HCT116 (cell line): Measurements from ENCODE around the gene C1QTNF2. TPM values are rescaled to one million over a fixed set of nuclear protein-coding genes. Genes with fewer than 3 reads are reported as not detected.

ENCODE experiments used
- ATAC-seq: fragments of 200-7000 bp; cut with Tn5 transposase; 2 replicates; pipeline ENCODE4 v1.9.1; 2020; ENCODE audit warnings: mild to moderate bottlenecking, moderate library complexity
- BruUV-seq: library from RNA; stranded (reverse); fragments of 400-500 nt; replicated peaks from 2 replicates; lab custom pipeline; 2021; lab: Mats Ljungman, UMichigan
- CTCF ChIA-PET: fragments of 300-600 bp; sonication (Branson Sonifier 250); formaldehyde crosslinking; loops from one replicate; lab custom pipeline; 2021; ENCODE audit warnings: antibody characterized with exemption; lab: Charles Lee
- POLR2A ChIA-PET: fragments of 300-600, 350-600 bp; sonication (Branson Sonifier 250); formaldehyde crosslinking; loops from one replicate; lab custom pipeline; 2021; ENCODE audit warnings: antibody characterized with exemption; lab: Charles Lee
- RAD21 ChIA-PET, 2 experiments: fragments of 300-600 bp; sonication (Branson Sonifier 250); formaldehyde crosslinking; loops; one replicate each; lab custom pipeline; 2023; ENCODE audit warnings: low total read pairs in 2 of 2; ENCODE audit not compliant: uncharacterized antibody in 2 of 2, unreplicated experiment in 2 of 2, low non-redundant PET in 1 of 2; lab: Charles Lee
- DNase-seq: peaks from one replicate; pipeline ENCODE4 v3.0.0-alpha.2; 2010; ENCODE audit warnings: low read depth, low spot score
- H2AFZ ChIP-seq: fragments of 200-600 bp; shearing (Covaris generic), sonication (generic); 2 replicates; pipeline ENCODE4 v1.6.1; 2017; ENCODE audit warnings: low read depth, mixed run types, mixed read lengths, antibody characterized with exemption, low read length; ENCODE audit not compliant: poor library complexity, severe bottlenecking
- H3K27ac ChIP-seq: 2 replicates; pipeline ENCODE4 v1.5.1; 2012; ENCODE audit warnings: low read depth, low read length
- H3K27me3 ChIP-seq: fragments of 200-600 bp; sonication (generic); 2 replicates; pipeline ENCODE4 v1.6.1; 2016; ENCODE audit warnings: mixed run types, low read length, mixed read lengths; ENCODE audit not compliant: insufficient read depth
- H3K36me3 ChIP-seq, 2 experiments: fragments of 200-500 bp in 1 of 2; fragments of 200-600 bp in 1 of 2; sonication (Bioruptor generic) in 1 of 2; sonication (generic) in 1 of 2; 2 replicates each; pipeline versions ENCODE4 v1.5.1 to v1.6.1; 2014 to 2016; ENCODE audit warnings: low read length in 2 of 2, inconsistent platforms in 1 of 2, mixed read lengths in 1 of 2, mixed run types in 1 of 2; ENCODE audit not compliant: insufficient read depth in 2 of 2, control insufficient read depth in 1 of 2
- H3K4me1 ChIP-seq, 2 experiments: fragments of 200-600 bp in 1 of 2; sonication (generic) in 1 of 2; 2 replicates each; pipeline versions ENCODE4 v1.5.1 to v1.6.1; 2012 to 2017; ENCODE audit warnings: low read length in 2 of 2, inconsistent platforms in 1 of 2, mild to moderate bottlenecking in 1 of 2, mixed read lengths in 1 of 2, mixed run types in 1 of 2, moderate library complexity in 1 of 2; ENCODE audit not compliant: insufficient read depth in 2 of 2, control insufficient read depth in 1 of 2
- H3K4me2 ChIP-seq: fragments of 200-600 bp; sonication (generic); 2 replicates; pipeline ENCODE4 v1.6.1; 2017; ENCODE audit warnings: mixed run types, low read length, mixed read lengths
- H3K4me3 ChIP-seq, 2 experiments: fragments of 200-600 bp in 1 of 2; sonication (generic) in 1 of 2; replicated peaks in 1 of 2; 2 replicates each; pipeline ENCODE4 v1.5.1; 2011 to 2016; ENCODE audit warnings: low read length in 2 of 2, control low read depth in 1 of 2, low read depth in 1 of 2, mild to moderate bottlenecking in 1 of 2, mixed read lengths in 1 of 2, mixed run types in 1 of 2
- H3K79me2 ChIP-seq: fragments of 200-600 bp; sonication (generic); 2 replicates; pipeline ENCODE4 v1.6.1; 2017; ENCODE audit warnings: mild to moderate bottlenecking, mixed run types, low read length, moderate library complexity, mixed read lengths; ENCODE audit not compliant: insufficient read depth
- H3K9ac ChIP-seq: fragments of 200-600 bp; sonication (generic); 2 replicates; pipeline ENCODE4 v1.6.1; 2016; ENCODE audit warnings: low read length, mixed read lengths
- H3K9me2 ChIP-seq: fragments of 200-600 bp; sonication (generic), shearing (Covaris generic); 2 replicates; pipeline ENCODE4 v1.6.1; 2017; ENCODE audit warnings: mixed run types, mild to moderate bottlenecking, moderate library complexity; ENCODE audit not compliant: insufficient read depth
- H3K9me3 ChIP-seq, 2 experiments: fragments of 200-500 bp in 1 of 2; fragments of 200-600 bp in 1 of 2; sonication (Bioruptor generic) in 1 of 2; sonication (generic) in 1 of 2; 2 replicates each; pipeline ENCODE4 v1.6.1; 2014 to 2017; ENCODE audit warnings: low read length in 2 of 2, mixed read lengths in 2 of 2, inconsistent platforms in 1 of 2, low read depth in 1 of 2, mild to moderate bottlenecking in 1 of 2, mixed run types in 1 of 2, moderate library complexity in 1 of 2; ENCODE audit not compliant: control insufficient read depth in 1 of 2, insufficient read depth in 1 of 2
- H4K20me1 ChIP-seq: fragments of 200-600 bp; sonication (generic), shearing (Covaris generic); 2 replicates; pipeline ENCODE4 v1.6.1; 2017; ENCODE audit warnings: mixed run types, mild to moderate bottlenecking, moderate library complexity; ENCODE audit not compliant: insufficient read depth
- CEBPB ChIP-seq: IDR thresholded peaks from 2 replicates; pipeline ENCODE4 v1.6.1; 2012; ENCODE audit warnings: low read depth
- EGR1 ChIP-seq: IDR thresholded peaks from 2 replicates; pipeline ENCODE4 v1.6.1; 2012; ENCODE audit warnings: low read depth
- REST ChIP-seq: IDR thresholded peaks from 2 replicates; pipeline ENCODE4 v1.6.1; 2012; ENCODE audit warnings: low read depth
- SIN3A ChIP-seq: IDR thresholded peaks from 2 replicates; pipeline ENCODE4 v1.6.1; 2012; ENCODE audit warnings: low read depth
- TCF7L2 ChIP-seq: IDR thresholded peaks from 2 replicates; pipeline ENCODE4 v1.7.0; 2011; ENCODE audit warnings: borderline replicate concordance, inconsistent platforms; ENCODE audit not compliant: insufficient read depth, insufficient read length; ENCODE audit errors: extremely low read depth
- ZNF274 ChIP-seq: fragments of 200-500 bp; sonication (Bioruptor generic); IDR thresholded peaks from 2 replicates; pipeline ENCODE4 v1.6.1; 2014; ENCODE audit warnings: mild to moderate bottlenecking, low read depth, low read length, inconsistent platforms
- intact Hi-C: fragments of 100-400 bp; cut with micrococcal nuclease; formaldehyde crosslinking; loops from 2 replicates; pipeline ENCODE4 v1.10.0; 2022
- total RNA-seq: library from RNA; stranded (reverse); gene quantifications from one replicate; pipeline ENCODE4 v1.2.1, GENCODE V29; 2021; ENCODE audit not compliant: unreplicated experiment
- TF ChIP-seq, protein P1 (sequence below), 3 experiments: fragments of 200-600 bp in 1 of 3; sonication (generic) in 1 of 3; IDR thresholded peaks in 2 of 3; conservative IDR thresholded peaks in 1 of 3; 2 replicates each; pipeline ENCODE4 v1.5.1; 2012 to 2017; ENCODE audit warnings: low read depth in 2 of 3, low read length in 2 of 3, antibody characterized with exemption in 1 of 3, borderline replicate concordance in 1 of 3, control low read depth in 1 of 3, mild to moderate bottlenecking in 1 of 3, mixed read lengths in 1 of 3, mixed run types in 1 of 3, moderate library complexity in 1 of 3; ENCODE audit not compliant: insufficient read depth in 1 of 3

Gene C1QTNF2
- total RNA-seq, 1 experiment from 2014 or later = 0.15 TPM

DNA sequence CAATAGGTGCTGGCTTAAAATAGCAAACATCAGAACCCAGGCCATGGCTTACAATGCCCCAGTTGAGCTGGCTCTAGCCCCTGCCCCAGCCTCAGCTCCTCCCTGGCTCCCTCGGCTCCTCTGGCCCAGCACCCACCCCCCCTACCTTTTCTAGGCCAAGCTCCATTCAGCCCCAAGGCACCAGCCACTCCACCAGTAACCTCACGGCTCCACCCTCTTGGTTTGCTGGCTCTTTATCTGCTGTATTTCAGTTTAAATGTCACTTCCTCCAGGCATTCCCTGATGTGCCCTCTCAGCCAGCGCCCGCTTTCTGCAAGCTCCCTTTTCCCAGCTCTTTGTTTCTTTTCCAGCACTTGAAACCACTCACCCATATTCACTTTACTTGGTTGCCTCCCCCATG is 10.6 kb downstream of the C1QTNF2 start:
- RAD21 ChIA-PET = no interaction called here
- ATAC-seq (no peak), DNase-seq (no peak)
- no peaks in the 10 kb centered on the region for H3K79me2 ChIP-seq
- no peak overlapping the region for H3K9ac ChIP-seq
- no peaks in the 10 kb centered on the region for H3K36me3 ChIP-seq
- CTCF ChIA-PET = no interaction called here
- BruUV-seq = no TSS peak
- TF ChIP-seq EGR1 (no peak), CEBPB (no peak), ZNF274 (no peak), REST (no peak), TCF7L2 (no peak), SIN3A (no peak)
- TF ChIP-seq, protein P1, sequence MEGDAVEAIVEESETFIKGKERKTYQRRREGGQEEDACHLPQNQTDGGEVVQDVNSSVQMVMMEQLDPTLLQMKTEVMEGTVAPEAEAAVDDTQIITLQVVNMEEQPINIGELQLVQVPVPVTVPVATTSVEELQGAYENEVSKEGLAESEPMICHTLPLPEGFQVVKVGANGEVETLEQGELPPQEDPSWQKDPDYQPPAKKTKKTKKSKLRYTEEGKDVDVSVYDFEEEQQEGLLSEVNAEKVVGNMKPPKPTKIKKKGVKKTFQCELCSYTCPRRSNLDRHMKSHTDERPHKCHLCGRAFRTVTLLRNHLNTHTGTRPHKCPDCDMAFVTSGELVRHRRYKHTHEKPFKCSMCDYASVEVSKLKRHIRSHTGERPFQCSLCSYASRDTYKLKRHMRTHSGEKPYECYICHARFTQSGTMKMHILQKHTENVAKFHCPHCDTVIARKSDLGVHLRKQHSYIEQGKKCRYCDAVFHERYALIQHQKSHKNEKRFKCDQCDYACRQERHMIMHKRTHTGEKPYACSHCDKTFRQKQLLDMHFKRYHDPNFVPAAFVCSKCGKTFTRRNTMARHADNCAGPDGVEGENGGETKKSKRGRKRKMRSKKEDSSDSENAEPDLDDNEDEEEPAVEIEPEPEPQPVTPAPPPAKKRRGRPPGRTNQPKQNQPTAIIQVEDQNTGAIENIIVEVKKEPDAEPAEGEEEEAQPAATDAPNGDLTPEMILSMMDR (IDR thresholded peaks at IDR 0.05 in 2 of 3, conservative IDR thresholded peaks at IDR 0.05 in 1 of 3; ENCODE audit: borderline replicate concordance in 1 of 3, insufficient read depth in 1 of 3, low read depth in 2 of 3, low read length in 2 of 3) = no peak
- intact Hi-C loops = no loop called here
- no peaks in the 10 kb centered on the region for H3K4me1 ChIP-seq
- H3K9me3 ChIP-seq = no peaks in the 10 kb centered on the region
- no peak overlapping the region for H2AFZ ChIP-seq
- H3K9me2 ChIP-seq = no peaks in the 10 kb centered on the region
- H4K20me1 ChIP-seq = no peaks in the 10 kb centered on the region
- H3K4me3 ChIP-seq = no peak overlapping the region
- H3K27me3 ChIP-seq = no peaks in the 10 kb centered on the region
- no peak overlapping the region for H3K27ac ChIP-seq
- POLR2A ChIA-PET = no interaction called here
- H3K4me2 ChIP-seq = no peak overlapping the region
